Measurements from ENCODE around the gene CYP2U1. TPM values are rescaled to one million over a fixed set of nuclear protein-coding genes. Genes with fewer than 3 reads are reported as not detected.
"Not testable (repeated sequence)": the region's sequence is repeated elsewhere in the genome, so short reads cannot be mapped to it uniquely, and the experiment has no call there.

CYP2U1 gene
- total and polyA plus RNA-seq, 2 donors from 2014 or later = 5.9 to 6.3 TPM

- no peak overlapping the region for H3K9ac ChIP-seq (ENCODE audit: low read length in 3 of 3)
- no peak overlapping the region for H3K4me3 ChIP-seq (ENCODE audit: low read length in 3 of 3)
- DNase-seq (no peak), FAIRE-seq (no peak)
- no peaks in the 10 kb centered on the region for H3K36me3 ChIP-seq (ENCODE audit: control insufficient read depth in 2 of 3, insufficient read depth in 3 of 3, low read length in 3 of 3)
- H3K27ac ChIP-seq (ENCODE audit: low read depth in 2 of 2, low read length in 2 of 2) = no peak overlapping the region
- TF ChIP-seq CTCF (IDR thresholded peaks at IDR 0.05; ENCODE audit: borderline replicate concordance, extremely low read depth, insufficient read depth) = no peak
- peaks cover 0 to 6% (median 0%) of the 10 kb centered on the region in 3 donors for H3K9me3 ChIP-seq (ENCODE audit: control insufficient read depth in 2 of 3, insufficient read depth in 1 of 3, low read length in 3 of 3)
- no peaks in the 10 kb centered on the region for H3K27me3 ChIP-seq (ENCODE audit: control insufficient read depth, insufficient read depth, low read length)
- no peaks in the 10 kb centered on the region for H3K4me1 ChIP-seq (ENCODE audit: control insufficient read depth in 2 of 3, insufficient read depth in 2 of 3, low read depth in 1 of 3, low read length in 3 of 3)
- intact Hi-C loops (cut with DNase I) = no loop called here
Observed at GRCh38 chr4:107922486-107923473, 8.6 kb upstream of the CYP2U1 start.

- H3K27me3 ChIP-seq (ENCODE audit: control insufficient read depth, insufficient read depth, low read length); DNase-seq; H3K4me3 ChIP-seq (ENCODE audit: low read length in 3 of 3); intact Hi-C loops (cut with DNase I); H3K36me3 ChIP-seq (ENCODE audit: control insufficient read depth in 2 of 3, insufficient read depth in 3 of 3, low read length in 3 of 3); H3K9ac ChIP-seq (ENCODE audit: low read length in 3 of 3); FAIRE-seq; H3K9me3 ChIP-seq (ENCODE audit: control insufficient read depth in 2 of 3, insufficient read depth in 1 of 3, low read length in 3 of 3); H3K4me1 ChIP-seq (ENCODE audit: control insufficient read depth in 2 of 3, insufficient read depth in 2 of 3, low read depth in 1 of 3, low read length in 3 of 3); H3K27ac ChIP-seq (ENCODE audit: low read depth in 2 of 2, low read length in 2 of 2): not testable (repeated sequence)
Observed at GRCh38 chr4:107925713-107926112, 5.6 kb upstream of the CYP2U1 start.

- H3K4me3 ChIP-seq (ENCODE audit: low read length in 3 of 3); H3K27ac ChIP-seq (ENCODE audit: low read depth in 2 of 2, low read length in 2 of 2); H3K9me3 ChIP-seq (ENCODE audit: control insufficient read depth in 2 of 3, insufficient read depth in 1 of 3, low read length in 3 of 3); H3K27me3 ChIP-seq (ENCODE audit: control insufficient read depth, insufficient read depth, low read length); DNase-seq; H3K4me1 ChIP-seq (ENCODE audit: control insufficient read depth in 2 of 3, insufficient read depth in 2 of 3, low read depth in 1 of 3, low read length in 3 of 3); FAIRE-seq; H3K36me3 ChIP-seq (ENCODE audit: control insufficient read depth in 2 of 3, insufficient read depth in 3 of 3, low read length in 3 of 3); intact Hi-C loops (cut with DNase I); H3K9ac ChIP-seq (ENCODE audit: low read length in 3 of 3): not testable (repeated sequence)
Observed at GRCh38 chr4:107926875-107927274, 4.5 kb upstream of the CYP2U1 start.

- intact Hi-C loops (cut with DNase I) = no loop called here
- Histone ChIP-seq H3K9me3 (ENCODE audit: control insufficient read depth in 2 of 3, insufficient read depth in 1 of 3, low read length in 3 of 3) (no peaks in the 10 kb centered on the region), H3K4me3 (ENCODE audit: low read length in 3 of 3) (peak overlapping the region; percentile 61 to 99 (median 72)), H3K36me3 (ENCODE audit: control insufficient read depth in 2 of 3, insufficient read depth in 3 of 3, low read length in 3 of 3) (no peaks in the 10 kb centered on the region), H3K4me1 (ENCODE audit: control insufficient read depth in 2 of 3, insufficient read depth in 2 of 3, low read depth in 1 of 3, low read length in 3 of 3) (peaks cover 0 to 6% (median 5%) of the 10 kb centered on the region in 3 donors), H3K9ac (ENCODE audit: low read length in 3 of 3) (peak overlapping the region in 2 of 3 donors; percentile 46 to 57), H3K27me3 (ENCODE audit: control insufficient read depth, insufficient read depth, low read length) (peaks cover 2% of the 10 kb centered on the region), H3K27ac (ENCODE audit: low read depth in 2 of 2, low read length in 2 of 2) (peak overlapping the region in 1 of 2 donors; percentile 13)
- FAIRE-seq = no peak
- TF ChIP-seq CTCF (IDR thresholded peaks at IDR 0.05; ENCODE audit: borderline replicate concordance, extremely low read depth, insufficient read depth) = no peak
- peak in 1 of 5 donors; percentile 79 for DNase-seq
Observed at GRCh38 chr4:107931775-107932321, 499 bp downstream of the CYP2U1 start.
